ENCODE data around the gene R3HDM2. TPM values are rescaled to one million over a fixed set of nuclear protein-coding genes. Genes with fewer than 3 reads are reported as not detected.

R3HDM2 gene
- total and polyA plus RNA-seq, 4 experiments from 2014 or later, result 3.9 to 132 (median 71.5) TPM

DNA sequence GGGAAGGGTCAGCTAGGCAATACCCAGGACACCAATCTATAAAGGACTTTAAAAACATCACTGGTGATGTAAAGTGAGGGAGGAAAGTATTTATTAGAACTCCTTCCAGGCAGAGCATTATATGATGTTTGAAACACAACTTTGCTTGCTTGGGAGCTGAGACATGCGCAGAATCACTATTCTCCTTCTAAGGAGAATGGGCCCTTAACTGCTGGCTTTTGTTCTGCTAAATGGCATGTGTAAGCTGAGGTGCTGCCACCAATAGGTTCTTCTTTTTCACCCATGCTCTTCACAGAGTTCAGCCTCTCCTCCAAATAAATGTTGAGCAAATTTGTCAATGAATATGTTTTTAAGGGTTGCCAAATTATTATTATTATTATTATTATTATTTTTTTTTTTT lies 183.8 kb downstream of the R3HDM2 start:
- Histone ChIP-seq H3K4me1 (ENCODE audit: insufficient read depth, low read length) (peaks cover 21% of the 10 kb centered on the region), H3K36me3 (ENCODE audit: insufficient read depth, low read length) (no peaks in the 10 kb centered on the region), H3K9me3 (ENCODE audit: control insufficient read depth in 1 of 2, low read length in 2 of 2) (no peaks in the 10 kb centered on the region), H3K4me3 (ENCODE audit: low read length in 2 of 2) (no peak overlapping the region), H3K27ac (ENCODE audit: low read depth, low read length) (no peak overlapping the region), H3K27me3 (ENCODE audit: insufficient read depth, low read length) (peaks cover 12% of the 10 kb centered on the region)
- H3K9me3 Mint-ChIP-seq, result no peaks in the 10 kb centered on the region
- H3K36me3 Mint-ChIP-seq, result peaks cover 2 to 4% of the 10 kb centered on the region in 2 donors
- H3K27me3 Mint-ChIP-seq, result peaks cover 11 to 14% of the 10 kb centered on the region in 2 donors
- no peak overlapping the region for H3K27ac Mint-ChIP-seq
- intact Hi-C loops (cut with micrococcal nuclease), result no loop called here
- H3K4me3 Mint-ChIP-seq, result no peak overlapping the region
- peaks cover 6 to 23% (median 13%) of the 10 kb centered on the region in 4 donors for H3K4me1 Mint-ChIP-seq
- ChIA-PET CTCF (ENCODE audit: partially characterized antibody) (interaction anchor here (0.7 to 12.9 kb wide), 3 partner anchors 20 to 158 kb away, joined by 3 to 415 read pairs (median 245); partner anchors contain the start of genes NXPH4 and SHMT2), POLR2A (ENCODE audit: partially characterized antibody) (no interaction called here)
- no peak for DNase-seq

DNA sequence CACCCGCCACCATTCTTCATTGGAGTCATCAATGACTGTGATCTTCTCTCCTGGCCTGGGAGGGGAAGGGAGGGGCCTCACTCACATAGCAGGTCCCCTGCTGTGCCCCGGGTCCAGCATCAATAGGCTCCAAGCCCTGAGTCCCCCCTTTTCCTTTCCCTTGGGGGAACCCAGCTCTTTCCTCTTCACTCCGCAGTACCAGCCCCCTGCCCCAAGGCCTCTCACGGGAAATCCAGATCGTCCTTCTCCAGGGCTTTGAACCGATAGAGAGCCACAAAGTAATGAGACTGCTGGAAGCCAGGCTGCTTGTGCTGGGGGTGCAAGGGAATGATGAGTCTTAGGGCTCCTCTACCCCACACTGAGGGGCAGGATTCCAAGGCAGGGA lies 186.5 kb downstream of the R3HDM2 start:
- Mint-ChIP-seq H3K4me1 (peaks cover 23 to 50% (median 35%) of the 10 kb centered on the region in 4 donors), H3K9me3 (no peaks in the 10 kb centered on the region), H3K36me3 (peaks cover 4 to 7% of the 10 kb centered on the region in 2 donors), H3K4me3 (peak overlapping the region in 3 of 8 donors; percentile 13 to 93 (median 68)), H3K27ac (peak overlapping the region in 1 of 7 donors; percentile 85), H3K27me3 (peaks cover 24 to 34% of the 10 kb centered on the region in 2 donors)
- Histone ChIP-seq H3K27me3 (ENCODE audit: insufficient read depth, low read length) (peaks cover 21% of the 10 kb centered on the region), H3K4me3 (ENCODE audit: low read length in 2 of 2) (no peak overlapping the region), H3K9me3 (ENCODE audit: control insufficient read depth in 1 of 2, low read length in 2 of 2) (no peaks in the 10 kb centered on the region), H3K27ac (ENCODE audit: low read depth, low read length) (no peak overlapping the region), H3K36me3 (ENCODE audit: insufficient read depth, low read length) (no peaks in the 10 kb centered on the region), H3K4me1 (ENCODE audit: insufficient read depth, low read length) (peaks cover 47% of the 10 kb centered on the region)
- POLR2A ChIA-PET (ENCODE audit: partially characterized antibody), result interaction anchor here (1.7 to 7.0 kb wide), 2 partner anchors 28 to 116 kb away, joined by 5 to 86 read pairs; partner anchors contain the start of genes LRP1 and NXPH4
- intact Hi-C loops (cut with micrococcal nuclease), result loop anchor here (5.0 kb wide), 1 partner anchor 177 kb away; no protein-coding TSS in a partner anchor
- CTCF ChIA-PET (ENCODE audit: partially characterized antibody), result interaction anchor here (1.1 to 12.9 kb wide), 8 partner anchors 9 to 120 kb away, joined by 3 to 415 read pairs (median 8); partner anchors contain the start of genes NXPH4, SHMT2 and STAC3
- no peak for DNase-seq

DNA sequence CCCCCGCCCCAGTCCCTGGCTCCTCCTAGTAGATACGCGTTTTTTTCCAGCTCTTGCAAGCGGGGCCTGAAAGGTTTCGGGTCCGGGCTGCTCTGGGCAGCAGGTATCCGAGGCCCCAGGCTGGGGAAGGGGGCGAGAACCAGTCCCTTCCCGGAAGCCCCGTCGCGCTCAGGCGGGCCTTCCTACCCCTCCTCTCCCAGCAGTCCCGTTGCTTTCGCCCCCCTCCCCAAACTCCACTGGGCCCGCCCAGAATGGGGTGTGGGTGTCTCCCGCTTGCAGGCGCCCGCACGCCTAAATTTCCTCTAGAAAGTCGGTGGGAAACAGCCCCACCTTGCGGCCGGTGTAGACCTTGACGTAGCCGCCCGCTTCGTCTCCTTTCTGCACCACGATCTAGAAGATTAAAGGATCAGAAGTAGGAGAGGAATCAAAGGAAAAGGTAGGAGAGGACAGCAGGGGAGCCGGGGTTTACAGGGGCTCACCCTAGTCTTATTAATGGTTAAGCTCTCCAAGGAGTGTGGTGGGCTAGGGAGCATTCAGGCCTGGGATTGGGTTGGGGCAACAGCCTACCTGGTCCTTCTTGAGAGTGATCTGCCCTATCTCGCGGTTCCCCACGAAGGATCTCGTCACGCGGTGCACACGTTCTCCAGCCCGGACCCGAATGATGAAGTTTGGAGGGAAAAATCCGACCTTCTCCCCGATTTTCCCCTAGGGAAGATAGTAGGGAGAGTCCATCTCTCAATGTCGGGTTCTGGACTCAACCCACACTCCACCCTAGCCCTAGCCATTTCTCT lies 187.1 kb downstream of the R3HDM2 start:
- Mint-ChIP-seq H3K4me1 (peaks cover 26 to 56% (median 39%) of the 10 kb centered on the region in 4 donors), H3K9me3 (no peaks in the 10 kb centered on the region), H3K36me3 (peaks cover 4 to 7% of the 10 kb centered on the region in 2 donors), H3K27ac (peak overlapping the region in 5 of 7 donors; percentile 9 to 85 (median 53)), H3K27me3 (peaks cover 24 to 38% of the 10 kb centered on the region in 2 donors), H3K4me3 (peak overlapping the region; percentile 66 to 97 (median 78))
- peaks cover 51% of the 10 kb centered on the region for H3K4me1 ChIP-seq (ENCODE audit: insufficient read depth, low read length)
- no peak overlapping the region for H3K4me3 ChIP-seq (ENCODE audit: low read length in 2 of 2)
- peak; percentile 73 to 80 (median 75) for DNase-seq
- no peak overlapping the region for H3K27ac ChIP-seq (ENCODE audit: low read depth, low read length)
- ChIA-PET CTCF (ENCODE audit: partially characterized antibody) (interaction anchor here (1.0 to 12.9 kb wide), 15 partner anchors 9 to 175 kb away, joined by 3 to 415 read pairs (median 7); partner anchors contain the start of genes LRP1, NXPH4, SHMT2 and STAC3), POLR2A (ENCODE audit: partially characterized antibody) (interaction anchor here (1.7 to 7.7 kb wide), 4 partner anchors 13 to 115 kb away, joined by 5 to 86 read pairs (median 59); partner anchors contain the start of genes LRP1, NXPH4 and SHMT2)
- intact Hi-C loops (cut with micrococcal nuclease), result loop anchor here (1.0 to 5.0 kb wide), 2 partner anchors 30 to 176 kb away; no protein-coding TSS in a partner anchor
- no peaks in the 10 kb centered on the region for H3K9me3 ChIP-seq (ENCODE audit: control insufficient read depth in 1 of 2, low read length in 2 of 2)
- peaks cover 23% of the 10 kb centered on the region for H3K27me3 ChIP-seq (ENCODE audit: insufficient read depth, low read length)
- H3K36me3 ChIP-seq (ENCODE audit: insufficient read depth, low read length), result no peaks in the 10 kb centered on the region

DNA sequence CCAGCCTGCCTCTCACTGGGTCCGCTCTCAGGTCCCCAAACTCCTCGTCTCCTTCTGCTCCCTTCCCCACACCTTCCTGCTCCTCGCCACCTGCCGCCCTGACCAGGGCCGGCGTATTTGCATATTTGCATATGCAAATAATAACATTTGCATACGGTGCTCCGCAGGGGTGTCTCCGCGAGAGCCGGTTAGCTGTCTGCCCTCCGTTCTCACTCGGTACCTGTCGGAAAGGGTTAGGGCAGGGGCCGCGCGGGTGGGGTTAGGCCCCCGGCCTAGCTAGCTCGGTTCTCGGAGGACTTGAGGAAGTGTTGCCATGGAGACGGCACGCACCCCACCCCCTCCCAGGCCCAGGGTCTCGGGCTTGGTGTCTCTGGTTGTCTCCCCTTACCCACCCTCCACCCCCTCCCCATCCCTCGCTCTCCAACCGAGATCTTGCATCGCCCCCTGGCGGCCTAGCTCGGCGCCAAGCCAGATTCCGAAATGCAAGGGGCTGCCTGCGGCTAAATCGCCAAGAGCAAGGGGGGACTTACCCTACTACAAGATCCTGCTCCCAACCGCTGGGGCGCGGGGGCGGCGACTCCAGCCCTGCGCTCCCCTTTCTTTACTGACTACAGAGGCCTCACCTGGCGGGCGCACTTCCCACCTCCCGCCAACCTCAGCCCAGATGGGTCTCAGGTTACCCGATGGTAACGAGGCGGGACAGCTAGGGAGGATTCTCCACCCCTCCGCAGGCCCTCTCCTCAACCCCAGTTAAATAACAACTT lies 188.0 kb downstream of the R3HDM2 start:
- POLR2A ChIA-PET (ENCODE audit: partially characterized antibody), result interaction anchor here (0.6 to 7.7 kb wide), 5 partner anchors 8 to 114 kb away, joined by 3 to 86 read pairs (median 55); partner anchors contain the start of genes LRP1, NXPH4, SHMT2 and STAC3
- H3K27ac Mint-ChIP-seq, result peak overlapping the region in 3 of 7 donors; percentile 19 to 85 (median 77)
- Histone ChIP-seq H3K9me3 (ENCODE audit: control insufficient read depth in 1 of 2, low read length in 2 of 2) (no peaks in the 10 kb centered on the region), H3K36me3 (ENCODE audit: insufficient read depth, low read length) (no peaks in the 10 kb centered on the region), H3K4me1 (ENCODE audit: insufficient read depth, low read length) (peaks cover 60% of the 10 kb centered on the region), H3K27ac (ENCODE audit: low read depth, low read length) (no peak overlapping the region), H3K27me3 (ENCODE audit: insufficient read depth, low read length) (peaks cover 31% of the 10 kb centered on the region), H3K4me3 (ENCODE audit: low read length in 2 of 2) (peak overlapping the region in 1 of 2 donors; percentile 43)
- CTCF ChIA-PET (ENCODE audit: partially characterized antibody), result interaction anchor here (0.6 to 12.9 kb wide), 21 partner anchors 9 to 1229 kb away, joined by 3 to 415 read pairs (median 5); partner anchors contain the start of genes LRP1, NXPH4, SHMT2 and STAC3
- H3K36me3 Mint-ChIP-seq, result peaks cover 4 to 7% of the 10 kb centered on the region in 2 donors
- DNase-seq, result peak; percentile 45 to 63 (median 57)
- H3K27me3 Mint-ChIP-seq, result peaks cover 27 to 43% of the 10 kb centered on the region in 2 donors
- H3K4me3 Mint-ChIP-seq, result peak overlapping the region; percentile 10 to 97 (median 78)
- peaks cover 29 to 64% (median 43%) of the 10 kb centered on the region in 4 donors for H3K4me1 Mint-ChIP-seq
- no peaks in the 10 kb centered on the region for H3K9me3 Mint-ChIP-seq
- intact Hi-C loops (cut with micrococcal nuclease), result loop anchor here (1.0 to 5.0 kb wide), 2 partner anchors 30 to 176 kb away; no protein-coding TSS in a partner anchor

DNA sequence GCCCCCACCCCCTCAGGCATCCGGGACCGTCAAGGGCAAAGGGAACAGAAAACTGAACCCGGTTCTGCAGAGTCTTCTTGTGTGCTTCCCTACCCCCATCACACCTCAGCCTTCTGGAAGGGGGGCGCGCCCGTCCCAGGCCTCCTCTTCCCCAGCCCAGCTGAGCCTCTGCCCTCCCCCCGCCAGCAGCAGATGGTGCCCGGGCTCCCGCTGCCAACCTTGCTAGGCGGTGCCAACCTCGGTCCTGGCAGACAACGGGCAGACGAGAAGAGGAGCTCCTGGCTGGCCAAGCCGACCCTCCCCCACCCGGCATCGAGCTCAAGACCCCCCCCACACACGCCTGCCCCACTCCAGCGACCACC lies 188.5 kb downstream of the R3HDM2 start:
- Mint-ChIP-seq H3K4me3 (peak overlapping the region; percentile 39 to 98 (median 78)), H3K9me3 (no peaks in the 10 kb centered on the region), H3K4me1 (peaks cover 32 to 70% (median 48%) of the 10 kb centered on the region in 4 donors), H3K36me3 (peaks cover 4 to 7% of the 10 kb centered on the region in 2 donors), H3K27me3 (peaks cover 30 to 48% of the 10 kb centered on the region in 2 donors), H3K27ac (peak overlapping the region in 2 of 7 donors; percentile 46 to 85)
- intact Hi-C loops (cut with micrococcal nuclease), result loop anchor here (5.0 kb wide), 1 partner anchor 175 kb away; no protein-coding TSS in a partner anchor
- H3K27ac ChIP-seq (ENCODE audit: low read depth, low read length), result no peak overlapping the region
- H3K27me3 ChIP-seq (ENCODE audit: insufficient read depth, low read length), result peaks cover 37% of the 10 kb centered on the region
- H3K4me1 ChIP-seq (ENCODE audit: insufficient read depth, low read length), result peaks cover 65% of the 10 kb centered on the region
- ChIA-PET CTCF (ENCODE audit: partially characterized antibody) (interaction anchor here (0.6 to 12.9 kb wide), 19 partner anchors 11 to 1228 kb away, joined by 3 to 415 read pairs (median 4); partner anchors contain the start of genes LRP1, NXPH4, SHMT2 and STAC3), POLR2A (ENCODE audit: partially characterized antibody) (interaction anchor here (0.6 to 7.7 kb wide), 4 partner anchors 9 to 26 kb away, joined by 3 to 86 read pairs (median 59); partner anchors contain the start of genes NXPH4, SHMT2 and STAC3)
- H3K9me3 ChIP-seq (ENCODE audit: control insufficient read depth in 1 of 2, low read length in 2 of 2), result no peaks in the 10 kb centered on the region
- peak overlapping the region in 1 of 2 donors; percentile 43 for H3K4me3 ChIP-seq (ENCODE audit: low read length in 2 of 2)
- no peak for DNase-seq
- no peaks in the 10 kb centered on the region for H3K36me3 ChIP-seq (ENCODE audit: insufficient read depth, low read length)
